ENCODE measurements around the gene AHDC1. TPM values are rescaled to one million over a fixed set of nuclear protein-coding genes. Genes with fewer than 3 reads are reported as not detected.
A peak's percentile ranks its signal among the peaks of the same experiment; 100 is the strongest.

AHDC1 gene
- total and polyA plus RNA-seq, 2 of the 13 experiments (the other 11 are each of a cell fraction or from before 2014, with no cell fraction given) = 1.0 to 2.7 TPM

GRCh38 chr1:27517907-27518718 lies 85.8 kb downstream of the AHDC1 start (continued):
- TF ChIP-seq TRAFD1 (CRISPR knock-in tag; IDR thresholded peaks at IDR 0.05; ENCODE audit: borderline replicate concordance) = no peak
- no peak for TF ChIP-seq NCOA1 (CRISPR knock-in tag; IDR thresholded peaks at IDR 0.05)
- peak; percentile 35; the same call in 1 of the 2 replicates for TF ChIP-seq TBX2 (CRISPR knock-in tag; IDR thresholded peaks at IDR 0.05; ENCODE audit: borderline replicate concordance)
- TF ChIP-seq SRY (CRISPR knock-in tag; IDR thresholded peaks at IDR 0.05) = 0 out of 2 replicates have a peak, but pooled peaks have one; percentile 27
- peak; percentile 59; the same call in 1 of the 2 replicates for TF ChIP-seq PITX1 (CRISPR knock-in tag; IDR thresholded peaks at IDR 0.05)
- no peak for TF ChIP-seq ZNF33B (CRISPR knock-in tag; IDR thresholded peaks at IDR 0.05)
- TF ChIP-seq ETS1 (CRISPR knock-in tag; IDR thresholded peaks at IDR 0.05) = no peak
- no peak for TF ChIP-seq ZNF496 (CRISPR knock-in tag; IDR thresholded peaks at IDR 0.05; ENCODE audit: insufficient replicate concordance)
- no peak for TF ChIP-seq DRAP1 (CRISPR knock-in tag; IDR thresholded peaks at IDR 0.05)
- TF ChIP-seq NFIC (IDR thresholded peaks at IDR 0.05; ENCODE audit: low read length) = no peak
- no peak for TF ChIP-seq ZFAT (CRISPR knock-in tag; conservative IDR thresholded peaks at IDR 0.05)
- peak; percentile 71; the same call in 1 of the 2 replicates for TF ChIP-seq HIC2 (CRISPR knock-in tag; IDR thresholded peaks at IDR 0.05; ENCODE audit: low read depth)
- TF ChIP-seq ZNF546 (CRISPR knock-in tag; conservative IDR thresholded peaks at IDR 0.05) = no peak; the same call in 1 of the 2 replicates
- no peak for TF ChIP-seq SMAD3 (CRISPR knock-in tag; IDR thresholded peaks at IDR 0.05)
- no peak for TF ChIP-seq GMEB1 (CRISPR knock-in tag; IDR thresholded peaks at IDR 0.05; ENCODE audit: borderline replicate concordance)
- no peak for TF ChIP-seq SSRP1 (CRISPR knock-in tag; IDR thresholded peaks at IDR 0.05)
- TF ChIP-seq ZNF260 (CRISPR knock-in tag; IDR thresholded peaks at IDR 0.05; ENCODE audit: borderline replicate concordance, low read depth) = no peak
- no peak for TF ChIP-seq CREB3 (CRISPR knock-in tag; IDR thresholded peaks at IDR 0.05)
- TF ChIP-seq NR2F2 (IDR thresholded peaks at IDR 0.05; ENCODE audit: borderline replicate concordance, low read depth) = no peak
- TF ChIP-seq ZNF451 (CRISPR knock-in tag; IDR thresholded peaks at IDR 0.05) = no peak
- TF ChIP-seq ZNF160 (CRISPR knock-in tag; IDR thresholded peaks at IDR 0.05) = no peak
- 0 out of 2 replicates have a peak, but pooled peaks have one; percentile 53 for TF ChIP-seq ZNF564 (CRISPR knock-in tag; IDR thresholded peaks at IDR 0.05)

Data from HepG2 (cell line).